Measurements from ENCODE around the gene AZIN2.

- TF ChIP-seq CTCF (IDR thresholded peaks at IDR 0.05) (no peak), EP300 (IDR thresholded peaks at IDR 0.05) (no peak), POLR2AphosphoS5 (IDR thresholded peaks at IDR 0.05) (no peak), POLR2A (IDR thresholded peaks at IDR 0.05) (no peak)
These were observed 17.4 kb downstream of the AZIN2 start for GRCh38 chr1:33098371-33098770.
